ACC112 (cell line): ENCODE measurements around the gene ST3GAL2.

Source experiments
- H2AFZ ChIP-seq: fragments of 200-600 bp; sonication (generic); one replicate; pipeline ENCODE4 v1.6.0; 2017; ENCODE audit warnings: antibody characterized with exemption, low read length; ENCODE audit not compliant: unreplicated experiment
- H3K27ac ChIP-seq: fragments of 200-600 bp; sonication (generic); 2 replicates; pipeline ENCODE4 v1.5.1; 2014; ENCODE audit warnings: low read depth, mild to moderate bottlenecking, antibody characterized with exemption, low read length, moderate library complexity
- H3K27me3 ChIP-seq: fragments of 200-600 bp; sonication (generic); 2 replicates; pipeline ENCODE4 v1.6.1; 2014; ENCODE audit warnings: mild to moderate bottlenecking, antibody characterized with exemption, low read length, moderate library complexity, mixed read lengths; ENCODE audit not compliant: insufficient read depth
- H3K36me3 ChIP-seq: fragments of 200-600 bp; sonication (generic); 2 replicates; pipeline ENCODE4 v1.6.1; 2016; ENCODE audit warnings: mild to moderate bottlenecking, antibody characterized with exemption, low read length, moderate library complexity, mixed read lengths; ENCODE audit not compliant: insufficient read depth
- H3K4me1 ChIP-seq: fragments of 200-600 bp; sonication (generic); one replicate; pipeline ENCODE4 v1.6.1; 2016; ENCODE audit warnings: low read length, mixed read lengths; ENCODE audit not compliant: insufficient read depth, unreplicated experiment, control insufficient read depth
- H3K4me3 ChIP-seq: fragments of 200-600 bp; sonication (generic); 2 replicates; pipeline ENCODE4 v1.5.1; 2014; ENCODE audit warnings: mild to moderate bottlenecking, low read depth, low read length
- H3K79me2 ChIP-seq: fragments of 200-600 bp; sonication (generic); one replicate; pipeline ENCODE4 v1.6.0; 2016; ENCODE audit warnings: low read length; ENCODE audit not compliant: control insufficient read depth, unreplicated experiment, insufficient read depth

ST3GAL2 gene

DNA sequence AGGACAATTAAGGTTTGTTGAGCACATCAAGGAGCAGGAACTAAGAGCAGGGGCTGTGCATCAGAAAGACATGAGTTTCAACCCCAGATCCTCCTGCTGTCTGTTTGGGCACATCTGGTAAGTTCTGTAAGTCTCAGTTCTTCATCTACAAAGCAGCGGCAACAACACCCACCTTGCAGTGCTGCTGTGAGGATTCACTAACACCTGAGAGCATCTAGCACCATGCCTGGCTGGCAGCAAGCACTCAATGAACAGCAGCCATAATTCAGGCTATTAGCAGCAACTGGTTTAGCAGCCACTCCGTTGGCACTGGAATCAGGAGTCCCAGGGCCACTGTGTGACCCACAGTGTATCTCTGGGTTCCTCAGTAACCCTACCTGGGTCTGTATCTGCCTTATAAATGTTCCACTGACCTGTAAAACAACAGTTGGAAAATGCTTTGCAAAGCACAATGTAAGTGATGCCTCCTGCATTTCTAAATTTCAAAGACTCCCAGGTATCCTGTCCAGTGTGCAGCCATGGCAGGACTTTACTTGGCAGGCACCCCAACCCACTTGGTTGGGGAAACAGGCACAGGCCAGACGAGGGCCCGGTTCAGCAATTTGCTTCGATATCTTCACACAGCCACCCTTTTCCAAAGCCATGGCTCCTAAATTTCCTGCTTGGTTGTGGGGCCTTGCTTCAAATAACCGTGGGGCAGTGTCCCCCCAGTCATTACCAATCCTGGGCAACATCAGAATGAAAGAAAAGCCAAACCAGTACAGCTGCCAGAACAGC, 4.2 kb downstream of the ST3GAL2 start:
- Histone ChIP-seq H3K27ac (no peak overlapping the region), H3K27me3 (no peaks in the 10 kb centered on the region), H3K36me3 (peaks cover 8% of the 10 kb centered on the region; the same call in 1 of the 2 replicates), H3K79me2 (peaks cover 78% of the 10 kb centered on the region), H3K4me3 (no peak overlapping the region), H3K4me1 (peaks cover 58% of the 10 kb centered on the region), H2AFZ (no peak overlapping the region)

DNA sequence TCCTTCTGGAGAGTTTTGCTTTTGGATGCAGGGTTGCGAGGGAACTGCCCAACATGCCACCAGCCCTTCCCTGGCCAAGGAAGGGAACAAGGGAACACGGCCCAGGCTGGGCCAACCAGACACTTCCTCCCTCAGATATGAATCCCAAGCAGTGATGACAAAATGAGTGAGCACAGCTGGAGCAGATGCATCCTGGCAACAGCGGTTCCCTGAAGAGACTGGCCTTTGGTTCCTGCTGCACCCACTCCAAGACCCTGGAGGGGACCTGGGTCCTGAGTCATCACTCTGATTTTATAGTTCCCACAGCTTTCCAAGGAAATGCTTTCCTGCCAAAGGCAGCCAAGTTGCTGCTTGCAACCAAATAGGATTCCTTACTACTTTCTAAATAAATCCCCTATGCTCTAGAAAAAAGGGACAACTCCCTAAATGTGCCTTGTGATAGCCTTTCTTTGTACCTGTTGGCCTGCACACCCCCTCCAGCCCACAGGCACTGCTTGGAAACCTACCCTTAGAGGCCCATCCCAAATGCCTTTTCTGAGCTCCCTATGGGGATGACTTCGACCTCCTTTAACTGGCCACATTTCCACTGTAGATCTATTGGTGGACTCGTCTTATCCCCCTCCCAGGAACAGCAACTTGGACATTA, 5.3 kb downstream of the ST3GAL2 start:
- Histone ChIP-seq H2AFZ (no peak overlapping the region), H3K27me3 (no peaks in the 10 kb centered on the region), H3K79me2 (peaks cover 80% of the 10 kb centered on the region), H3K4me3 (no peak overlapping the region), H3K27ac (peak overlapping the region; percentile 64), H3K36me3 (peaks cover 8% of the 10 kb centered on the region; the same call in 1 of the 2 replicates), H3K4me1 (peaks cover 66% of the 10 kb centered on the region)

DNA sequence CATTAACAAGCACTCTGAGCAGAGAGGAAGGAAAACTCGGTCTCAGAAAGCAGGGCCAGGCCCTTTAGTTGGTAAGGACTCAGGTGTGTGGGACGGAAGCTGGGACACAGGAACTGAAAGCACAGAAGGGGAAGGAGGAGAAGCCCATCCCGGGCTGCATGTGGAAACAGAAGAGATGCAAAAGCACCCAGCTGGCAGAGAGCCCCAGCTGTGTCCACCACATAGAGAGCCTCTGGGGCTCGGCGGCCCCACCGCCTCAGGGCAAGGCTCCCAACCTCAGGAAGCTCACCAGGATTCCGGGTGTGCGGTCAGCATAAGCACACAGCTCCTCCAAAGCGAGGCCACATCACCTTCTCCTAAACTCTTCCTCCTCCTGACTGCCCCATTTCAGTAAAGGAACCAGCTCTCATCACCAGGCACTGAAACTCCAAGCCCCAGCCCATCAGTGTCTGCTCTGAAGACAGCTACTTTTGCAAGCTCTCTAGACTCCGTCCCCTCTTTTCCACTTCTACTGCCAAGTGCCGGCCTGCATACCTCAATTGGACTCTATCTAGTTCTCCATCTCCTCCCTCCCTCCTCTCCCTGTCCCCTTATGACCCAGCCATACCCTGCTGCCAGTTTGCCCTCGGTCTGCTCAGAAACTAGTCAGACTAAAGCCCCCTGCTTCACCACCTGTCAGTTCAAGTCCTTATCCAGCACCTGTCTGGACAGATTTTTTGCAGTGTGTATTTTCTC, 6.0 kb downstream of the ST3GAL2 start:
- Histone ChIP-seq H3K27me3 (no peaks in the 10 kb centered on the region), H3K4me1 (peaks cover 73% of the 10 kb centered on the region), H3K36me3 (peaks cover 8% of the 10 kb centered on the region; the same call in 1 of the 2 replicates), H2AFZ (no peak overlapping the region), H3K27ac (peak overlapping the region; percentile 43; the same call in 1 of the 2 replicates), H3K79me2 (peaks cover 73% of the 10 kb centered on the region), H3K4me3 (no peak overlapping the region)

DNA sequence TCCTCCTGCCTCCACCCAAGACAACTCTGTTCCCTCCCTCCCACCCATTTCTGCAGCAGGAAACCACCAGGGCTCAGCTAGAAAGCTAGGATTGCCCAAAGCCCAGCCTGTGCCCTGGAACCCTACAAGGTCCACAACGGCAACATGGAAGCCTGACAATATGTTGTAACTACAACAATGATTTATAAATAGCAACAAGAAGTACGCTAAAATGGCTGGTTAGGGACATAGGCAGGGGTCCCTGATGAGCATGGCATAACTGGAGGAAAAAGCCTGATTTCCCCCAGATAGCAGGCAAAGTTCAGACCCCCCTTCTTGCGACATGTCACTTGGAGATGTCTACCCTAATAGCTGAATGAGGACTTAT, 6.6 kb downstream of the ST3GAL2 start:
- Histone ChIP-seq H3K4me1 (peaks cover 75% of the 10 kb centered on the region), H3K27ac (peak overlapping the region; percentile 43; the same call in 1 of the 2 replicates), H3K27me3 (no peaks in the 10 kb centered on the region), H3K36me3 (peaks cover 8% of the 10 kb centered on the region; the same call in 1 of the 2 replicates), H3K4me3 (no peak overlapping the region), H3K79me2 (peaks cover 72% of the 10 kb centered on the region), H2AFZ (no peak overlapping the region)

DNA sequence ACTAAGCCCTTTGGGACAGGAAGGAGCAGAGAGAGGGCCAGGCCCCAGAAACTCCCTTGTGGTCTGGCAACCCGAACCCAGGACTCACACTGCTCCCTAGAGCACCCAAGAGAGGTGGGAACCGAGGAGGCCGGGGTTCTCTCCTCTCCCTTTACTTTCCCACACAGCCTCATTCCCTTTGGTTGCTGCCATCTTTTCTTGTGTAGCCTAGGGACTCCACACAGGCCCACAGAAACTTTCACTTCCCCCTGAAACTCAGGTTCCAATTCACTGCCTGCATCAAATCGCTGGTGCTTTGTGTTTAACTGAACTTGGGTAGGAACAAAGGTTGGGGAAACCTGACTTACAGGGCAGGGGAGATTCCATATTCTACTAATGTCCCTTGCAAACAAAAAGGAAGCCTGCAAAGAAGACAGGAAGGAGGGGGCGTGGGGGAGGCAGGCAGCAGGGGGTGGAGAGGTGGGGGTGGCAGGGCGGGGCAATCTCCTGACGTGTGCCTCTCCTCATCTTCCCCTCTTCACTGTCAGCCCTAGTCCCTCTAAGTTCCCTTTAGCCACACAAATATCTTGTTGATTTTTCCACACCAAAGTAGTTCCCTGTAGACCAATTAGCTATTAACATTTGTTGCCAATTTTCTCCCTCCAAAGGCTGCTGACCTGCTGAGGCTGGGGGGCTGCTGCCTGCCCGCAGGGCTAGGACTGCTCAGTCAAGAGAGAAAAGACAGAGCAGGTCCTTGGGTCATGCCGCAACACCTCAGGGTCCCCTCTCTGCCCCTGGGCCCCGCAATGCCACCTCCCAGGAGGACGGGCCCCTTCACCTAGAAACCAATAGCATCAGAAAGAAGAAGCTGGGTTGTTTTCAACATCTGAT, 8.0 kb downstream of the ST3GAL2 start:
- peaks cover 61% of the 10 kb centered on the region for H3K4me1 ChIP-seq
- no peak overlapping the region for H2AFZ ChIP-seq
- peaks cover 8% of the 10 kb centered on the region; the same call in 1 of the 2 replicates for H3K36me3 ChIP-seq
- H3K27me3 ChIP-seq: no peaks in the 10 kb centered on the region
- peaks cover 66% of the 10 kb centered on the region for H3K79me2 ChIP-seq
- H3K4me3 ChIP-seq: no peak overlapping the region
- peak overlapping the region; percentile 66 for H3K27ac ChIP-seq

DNA sequence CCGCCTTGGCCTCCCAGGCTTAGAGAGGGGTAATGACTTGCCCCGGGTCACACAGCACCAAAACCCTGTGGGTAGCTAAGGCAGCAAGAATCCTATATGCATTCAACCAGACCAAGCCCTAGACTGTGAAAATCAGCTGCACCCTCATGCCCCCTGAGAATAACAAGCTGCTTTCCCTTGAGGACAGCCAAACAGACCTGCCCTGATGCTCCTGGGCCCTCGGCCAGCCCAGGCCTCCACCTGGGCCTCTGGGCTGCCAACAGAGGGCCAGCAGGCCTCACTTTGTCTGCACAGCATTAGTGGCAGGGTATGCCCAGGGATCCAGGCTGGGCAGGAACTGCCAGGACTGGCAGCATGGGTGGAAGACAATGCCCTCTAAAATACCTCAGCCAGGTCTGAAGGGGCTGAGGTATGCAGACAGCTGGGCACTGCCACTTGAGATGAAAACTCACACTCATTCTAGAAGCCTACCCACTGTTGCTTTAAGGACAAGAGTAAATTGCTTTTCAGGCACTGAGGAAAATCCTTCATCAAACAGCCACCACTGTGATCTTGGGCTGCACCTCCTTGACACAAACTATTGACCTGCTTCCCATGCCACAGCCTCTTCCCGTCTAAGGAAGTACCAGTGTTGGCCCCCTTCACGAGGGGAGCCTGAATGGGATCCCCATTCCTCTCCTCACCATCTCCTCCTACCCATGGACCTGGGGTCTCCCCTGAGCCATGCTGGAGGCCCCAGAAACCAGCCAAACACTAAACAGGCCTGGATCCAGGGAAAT, 8.8 kb downstream of the ST3GAL2 start:
- H3K79me2 ChIP-seq: peaks cover 69% of the 10 kb centered on the region
- peaks cover 61% of the 10 kb centered on the region for H3K4me1 ChIP-seq
- H2AFZ ChIP-seq: no peak overlapping the region
- peaks cover 8% of the 10 kb centered on the region; the same call in 1 of the 2 replicates for H3K36me3 ChIP-seq
- peak overlapping the region; percentile 66 for H3K27ac ChIP-seq
- H3K27me3 ChIP-seq: no peaks in the 10 kb centered on the region
- H3K4me3 ChIP-seq: no peak overlapping the region

DNA sequence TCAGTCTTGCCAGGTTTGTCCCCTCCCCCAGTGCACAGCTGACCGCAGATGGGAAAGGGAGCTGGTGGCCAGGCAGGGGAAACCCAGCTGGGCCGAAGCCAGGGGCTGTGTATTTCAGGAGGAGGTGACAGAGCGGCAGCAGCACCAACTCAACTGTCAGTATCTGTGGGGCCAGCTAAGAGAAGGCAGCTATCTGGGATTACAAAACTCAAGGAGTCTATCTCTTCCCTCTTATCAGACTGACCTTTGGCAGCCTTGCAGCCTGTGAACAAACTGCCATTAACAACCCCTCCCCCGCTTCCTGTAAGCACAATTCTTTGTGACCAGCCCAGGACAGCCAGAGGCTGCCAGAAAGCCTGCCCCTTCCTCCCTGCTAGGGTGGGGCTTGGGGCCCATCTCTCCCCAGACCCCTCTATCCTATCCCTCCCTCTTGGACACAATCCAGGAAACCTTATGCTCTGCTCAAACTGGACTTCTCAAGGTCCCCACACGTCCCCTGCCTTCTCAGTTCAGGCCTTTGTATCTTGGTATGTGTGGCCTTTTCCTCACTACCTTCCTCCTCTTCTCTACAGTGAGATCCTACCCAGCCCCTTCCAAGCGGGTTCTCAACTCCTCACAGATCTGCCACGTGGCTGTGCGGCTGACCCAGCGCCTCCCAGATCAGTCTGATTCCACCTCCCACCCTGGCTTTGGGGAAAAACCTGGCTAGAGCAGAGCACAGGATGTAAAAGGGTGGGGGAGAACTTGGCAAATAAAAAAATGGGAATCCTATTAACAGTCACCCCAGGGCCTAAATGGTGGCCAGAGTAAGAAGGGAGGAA, 10.5 kb downstream of the ST3GAL2 start:
- H3K27ac ChIP-seq: peak overlapping the region; percentile 91
- peaks cover 52% of the 10 kb centered on the region for H3K4me1 ChIP-seq
- peaks cover 59% of the 10 kb centered on the region for H3K79me2 ChIP-seq
- peaks cover 4% of the 10 kb centered on the region; the same call in 1 of the 2 replicates for H3K36me3 ChIP-seq
- H3K27me3 ChIP-seq: no peaks in the 10 kb centered on the region
- peak overlapping the region; percentile 4 for H2AFZ ChIP-seq
- peak overlapping the region; percentile 56; the same call in 1 of the 2 replicates for H3K4me3 ChIP-seq

DNA sequence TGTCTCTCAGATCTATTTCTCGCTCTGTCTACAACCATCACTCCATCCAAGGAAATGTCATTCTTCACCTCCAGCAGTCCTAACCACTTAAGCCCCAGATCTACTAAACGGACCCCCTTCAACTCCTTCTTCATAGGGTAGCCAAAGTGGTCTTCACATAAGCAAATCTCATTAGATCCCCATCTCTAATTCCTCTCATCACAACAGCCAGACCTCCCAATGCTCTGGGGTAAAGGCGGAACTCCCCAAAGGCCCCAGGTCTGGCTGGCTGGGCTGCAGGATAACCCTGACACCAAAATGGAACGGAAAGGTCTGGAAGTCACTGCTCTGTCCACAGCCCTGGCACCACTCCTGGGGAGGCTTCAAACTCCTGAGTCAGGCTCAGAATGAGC, 11.1 kb downstream of the ST3GAL2 start:
- Histone ChIP-seq H3K79me2 (peaks cover 59% of the 10 kb centered on the region), H3K36me3 (peaks cover 4% of the 10 kb centered on the region; the same call in 1 of the 2 replicates)

DNA sequence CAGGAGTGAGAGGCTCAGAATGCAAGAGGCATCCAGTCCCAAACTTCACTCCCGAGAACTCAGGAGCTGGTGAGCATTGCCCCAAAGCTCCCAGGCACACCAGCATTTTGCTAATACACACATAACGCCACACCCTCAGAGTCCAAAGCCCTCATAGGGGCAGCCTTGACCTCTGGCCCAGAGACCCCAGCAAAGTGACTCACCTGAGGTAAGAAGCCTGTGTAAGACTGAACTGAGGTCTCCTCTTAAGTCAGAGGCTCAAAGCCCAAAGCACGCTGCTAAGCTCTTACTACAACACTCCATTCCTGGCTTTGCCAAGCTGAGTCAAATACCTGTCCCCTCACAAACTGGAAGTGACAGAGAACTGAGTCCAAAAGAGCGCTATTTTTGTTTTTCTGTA, 16.4 kb downstream of the ST3GAL2 start:
- H3K79me2 ChIP-seq: peaks cover 71% of the 10 kb centered on the region
- peaks cover 21% of the 10 kb centered on the region for H3K4me1 ChIP-seq
- no peaks in the 10 kb centered on the region for H3K27me3 ChIP-seq
- no peak overlapping the region for H3K4me3 ChIP-seq
- no peak overlapping the region for H3K27ac ChIP-seq
- no peak overlapping the region for H2AFZ ChIP-seq
- peaks cover 4% of the 10 kb centered on the region; the same call in 1 of the 2 replicates for H3K36me3 ChIP-seq

More for the DNA sequence above, 11.1 kb downstream of the ST3GAL2 start:
- peak overlapping the region; percentile 91 for H3K27ac ChIP-seq
- no peaks in the 10 kb centered on the region for H3K27me3 ChIP-seq
- no peak overlapping the region for H2AFZ ChIP-seq
- peak overlapping the region; percentile 56; the same call in 1 of the 2 replicates for H3K4me3 ChIP-seq
- peaks cover 52% of the 10 kb centered on the region for H3K4me1 ChIP-seq
